Keratinocyte (primary cell): ENCODE data around the gene PPP1R37. TPM values are rescaled to one million over a fixed set of nuclear protein-coding genes. Genes with fewer than 3 reads are reported as not detected.

Experiments
- DNase-seq: peaks from one replicate; pipeline ENCODE4 v3.0.0-alpha.2; 2011; ENCODE audit warnings: low read depth, missing footprints, low spot score
- FAIRE-seq: peaks from 2 replicates; lab custom pipeline; 2011; peaks lifted over from hg19 to GRCh38; lab: Jason Lieb, UNC
- H2AFZ ChIP-seq: 2 replicates; pipeline ENCODE4 v1.6.0; 2012; ENCODE audit warnings: low read length, control low read depth, inconsistent platforms; ENCODE audit not compliant: control insufficient read depth
- H3K27ac ChIP-seq: 2 replicates; pipeline ENCODE4 v1.5.1; 2011; ENCODE audit warnings: low read length; ENCODE audit not compliant: control insufficient read depth, insufficient read depth
- H3K27me3 ChIP-seq: 3 replicates; pipeline ENCODE4 v1.6.0; 2011; ENCODE audit warnings: low read length; ENCODE audit not compliant: control insufficient read depth, insufficient read depth; ENCODE audit errors: extremely low read depth
- H3K36me3 ChIP-seq, 2 experiments: 2 replicates in 1 of 2; 3 replicates in 1 of 2; pipeline ENCODE4 v1.5.1; 2011; ENCODE audit warnings: low read length in 2 of 2, mild to moderate bottlenecking in 1 of 2; ENCODE audit not compliant: control insufficient read depth in 2 of 2, insufficient read depth in 2 of 2; ENCODE audit errors: extremely low read depth in 1 of 2
- H3K4me1 ChIP-seq: 3 replicates; pipeline ENCODE4 v1.5.1; 2011; ENCODE audit warnings: low read length; ENCODE audit not compliant: control insufficient read depth, insufficient read depth; ENCODE audit errors: extremely low read depth
- H3K4me2 ChIP-seq: 3 replicates; pipeline ENCODE4 v1.6.0; 2011; ENCODE audit warnings: low read depth, low read length; ENCODE audit not compliant: control insufficient read depth, insufficient read depth; ENCODE audit errors: extremely low read depth
- H3K4me3 ChIP-seq, 3 experiments: fragments of 200-600 bp in 1 of 3; sonication (generic) in 1 of 3; 2 replicates in 2 of 3; 3 replicates in 1 of 3; pipeline ENCODE4 v1.5.1; 2011 to 2016; ENCODE audit warnings: low read length in 3 of 3, mild to moderate bottlenecking in 3 of 3, control low read depth in 2 of 3, inconsistent platforms in 1 of 3, low read depth in 1 of 3, mixed read lengths in 1 of 3, mixed run types in 1 of 3, moderate library complexity in 1 of 3; ENCODE audit not compliant: control insufficient read depth in 2 of 3, insufficient read depth in 2 of 3; ENCODE audit errors: extremely low read depth in 1 of 3
- H3K79me2 ChIP-seq: 2 replicates; pipeline ENCODE4 v1.6.0; 2012; ENCODE audit warnings: low read length; ENCODE audit not compliant: control insufficient read depth, insufficient read depth
- H3K9ac ChIP-seq: 3 replicates; pipeline ENCODE4 v1.6.0; 2011; ENCODE audit warnings: low read length; ENCODE audit not compliant: control insufficient read depth, insufficient read depth; ENCODE audit errors: extremely low read depth
- H3K9me1 ChIP-seq: 3 replicates; pipeline ENCODE4 v1.6.0; 2011; ENCODE audit warnings: low read length; ENCODE audit not compliant: control insufficient read depth, insufficient read depth; ENCODE audit errors: extremely low read depth
- H3K9me3 ChIP-seq: 2 replicates; pipeline ENCODE4 v1.5.1; 2012; ENCODE audit warnings: low read depth, low read length; ENCODE audit not compliant: control insufficient read depth
- H4K20me1 ChIP-seq: 3 replicates; pipeline ENCODE4 v1.6.0; 2011; ENCODE audit warnings: low read length; ENCODE audit not compliant: control insufficient read depth, insufficient read depth; ENCODE audit errors: extremely low read depth
- EZH2 ChIP-seq: IDR thresholded peaks from one replicate; pipeline ENCODE4 v1.6.1; 2012; ENCODE audit warnings: inconsistent platforms, mild to moderate bottlenecking, low read length, moderate library complexity
- dilution Hi-C: fragments of 300-500 bp; cut with MboI; formaldehyde crosslinking; loops from one replicate; pipeline ENCODE4 v1.7.0; 2020; ENCODE audit warnings: low sequenced_read_pairs; ENCODE audit not compliant: extremely low pct_ligation_motif_present
- polyA plus RNA-seq, 5 experiments: library from polyadenylated mRNA; depleted of rRNA in 3 of 5; stranded (reverse) in 3 of 5; stranded (forward) in 1 of 5; unstranded in 1 of 5; fragments of >200 nt; gene quantifications; 1 replicate in 1 of 5; 2 replicates in 3 of 5; 3 replicates in 1 of 5; pipeline versions ENCODE4 v1.2.1 to v1.2.3, GENCODE V29; 2011 to 2012; ENCODE audit warnings: missing spikeins in 2 of 5, low read depth in 1 of 5, low replicate concordance in 1 of 5
- TF ChIP-seq, protein P1 (sequence below), 3 experiments: IDR thresholded peaks in 1 of 3; conservative IDR thresholded peaks in 1 of 3; optimal IDR thresholded peaks in 1 of 3; 2 replicates in 2 of 3; 3 replicates in 1 of 3; pipeline versions ENCODE3 to v1.5.1; 2011; ENCODE audit warnings: low read length in 3 of 3, mild to moderate bottlenecking in 3 of 3, moderate library complexity in 2 of 3, control low read depth in 1 of 3, inconsistent platforms in 1 of 3; ENCODE audit not compliant: insufficient read depth in 2 of 3; ENCODE audit errors: extremely low read depth in 1 of 3

Gene PPP1R37
- polyA plus RNA-seq, 1 donor (not counting 4 experiments of a cell fraction or from before 2014, with no cell fraction given), result 8.6 TPM

DNA sequence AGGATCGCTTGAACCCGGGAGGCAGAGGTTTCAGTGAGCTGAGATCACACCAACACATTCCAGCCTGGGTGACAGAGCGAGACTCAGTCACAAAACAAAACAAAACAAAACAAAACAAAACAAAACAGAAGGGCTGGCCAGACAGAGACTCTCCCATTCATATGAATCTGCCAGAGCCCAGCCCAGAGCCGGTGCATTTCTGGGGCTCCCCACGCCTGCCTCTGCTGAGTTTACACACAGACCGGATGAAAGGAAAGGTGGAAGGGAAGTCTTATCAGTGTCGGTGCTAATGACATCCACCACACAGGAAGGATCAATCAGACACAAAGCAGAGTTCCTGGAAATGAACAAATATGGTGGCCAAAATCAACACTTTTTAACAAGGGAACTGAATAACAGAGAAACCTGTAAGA, 78.2 kb downstream of the PPP1R37 start:
- Histone ChIP-seq H3K9me3 (no peaks in the 10 kb centered on the region), H2AFZ (no peak overlapping the region), H3K4me2 (no peak overlapping the region), H3K36me3 (no peaks in the 10 kb centered on the region), H3K9ac (no peak overlapping the region), H3K27me3 (no peaks in the 10 kb centered on the region), H3K27ac (no peak overlapping the region), H3K79me2 (no peaks in the 10 kb centered on the region), H4K20me1 (no peaks in the 10 kb centered on the region), H3K4me1 (peaks cover 12% of the 10 kb centered on the region), H3K4me3 (no peak overlapping the region), H3K9me1 (no peaks in the 10 kb centered on the region)
- TF ChIP-seq, protein P1, sequence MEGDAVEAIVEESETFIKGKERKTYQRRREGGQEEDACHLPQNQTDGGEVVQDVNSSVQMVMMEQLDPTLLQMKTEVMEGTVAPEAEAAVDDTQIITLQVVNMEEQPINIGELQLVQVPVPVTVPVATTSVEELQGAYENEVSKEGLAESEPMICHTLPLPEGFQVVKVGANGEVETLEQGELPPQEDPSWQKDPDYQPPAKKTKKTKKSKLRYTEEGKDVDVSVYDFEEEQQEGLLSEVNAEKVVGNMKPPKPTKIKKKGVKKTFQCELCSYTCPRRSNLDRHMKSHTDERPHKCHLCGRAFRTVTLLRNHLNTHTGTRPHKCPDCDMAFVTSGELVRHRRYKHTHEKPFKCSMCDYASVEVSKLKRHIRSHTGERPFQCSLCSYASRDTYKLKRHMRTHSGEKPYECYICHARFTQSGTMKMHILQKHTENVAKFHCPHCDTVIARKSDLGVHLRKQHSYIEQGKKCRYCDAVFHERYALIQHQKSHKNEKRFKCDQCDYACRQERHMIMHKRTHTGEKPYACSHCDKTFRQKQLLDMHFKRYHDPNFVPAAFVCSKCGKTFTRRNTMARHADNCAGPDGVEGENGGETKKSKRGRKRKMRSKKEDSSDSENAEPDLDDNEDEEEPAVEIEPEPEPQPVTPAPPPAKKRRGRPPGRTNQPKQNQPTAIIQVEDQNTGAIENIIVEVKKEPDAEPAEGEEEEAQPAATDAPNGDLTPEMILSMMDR (optimal IDR thresholded peaks at IDR 0.05 in 1 of 3, IDR thresholded peaks at IDR 0.05 in 1 of 3, conservative IDR thresholded peaks at IDR 0.05 in 1 of 3; ENCODE audit: extremely low read depth in 1 of 3, insufficient read depth in 2 of 3, low read length in 3 of 3), result no peak
- TF ChIP-seq EZH2, result no peak
- dilution Hi-C loops, result no loop called here
- FAIRE-seq (no peak), DNase-seq (no peak)

DNA sequence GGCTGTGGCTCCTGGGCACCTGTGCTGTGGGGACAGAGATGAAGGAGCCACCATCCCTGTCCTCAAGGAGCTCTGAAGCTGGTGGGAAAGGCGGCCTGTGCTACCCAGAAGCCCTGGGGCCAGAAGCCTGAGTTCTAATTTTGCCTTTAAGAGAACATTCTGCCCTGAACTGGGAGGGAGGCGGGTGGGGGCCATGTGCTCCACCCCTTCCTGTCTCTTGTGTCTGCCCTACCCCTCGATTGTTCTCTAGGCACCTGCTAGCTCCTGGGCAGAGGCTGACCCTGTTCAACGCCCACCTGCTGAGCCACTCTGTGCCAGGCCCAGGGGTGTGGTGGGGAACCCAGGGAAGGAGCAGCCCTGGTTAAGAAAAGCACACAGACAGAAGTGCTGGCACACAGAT, 79.2 kb downstream of the PPP1R37 start:
- H3K27me3 ChIP-seq, result no peaks in the 10 kb centered on the region
- H3K4me2 ChIP-seq, result no peak overlapping the region
- H2AFZ ChIP-seq, result no peak overlapping the region
- H3K9ac ChIP-seq, result no peak overlapping the region
- no peak for FAIRE-seq
- H3K9me3 ChIP-seq, result no peaks in the 10 kb centered on the region
- no peaks in the 10 kb centered on the region for H3K9me1 ChIP-seq
- no peak overlapping the region for H3K27ac ChIP-seq
- peaks cover 11% of the 10 kb centered on the region for H3K4me1 ChIP-seq
- no peaks in the 10 kb centered on the region for H4K20me1 ChIP-seq
- no peak for TF ChIP-seq EZH2
- TF ChIP-seq, protein P1 (optimal IDR thresholded peaks at IDR 0.05 in 1 of 3, IDR thresholded peaks at IDR 0.05 in 1 of 3, conservative IDR thresholded peaks at IDR 0.05 in 1 of 3; ENCODE audit: extremely low read depth in 1 of 3, insufficient read depth in 2 of 3, low read length in 3 of 3), result no peak
- no peak for DNase-seq
- H3K79me2 ChIP-seq, result no peaks in the 10 kb centered on the region
- no peak overlapping the region for H3K4me3 ChIP-seq
- dilution Hi-C loops, result no loop called here
- no peaks in the 10 kb centered on the region for H3K36me3 ChIP-seq
